HG02870 (cell line): Measurements from ENCODE around the gene SLC18A3.
A peak's percentile ranks its signal among the peaks of the same experiment; 100 is the strongest.

ENCODE experiments used
- ATAC-seq: cut with Tn5 transposase; IDR thresholded peaks from one replicate; pipeline ENCODE4 v1.9.1; 2021; ENCODE audit warnings: mild to moderate bottlenecking, moderate library complexity; ENCODE audit not compliant: unreplicated experiment

Gene SLC18A3

DNA sequence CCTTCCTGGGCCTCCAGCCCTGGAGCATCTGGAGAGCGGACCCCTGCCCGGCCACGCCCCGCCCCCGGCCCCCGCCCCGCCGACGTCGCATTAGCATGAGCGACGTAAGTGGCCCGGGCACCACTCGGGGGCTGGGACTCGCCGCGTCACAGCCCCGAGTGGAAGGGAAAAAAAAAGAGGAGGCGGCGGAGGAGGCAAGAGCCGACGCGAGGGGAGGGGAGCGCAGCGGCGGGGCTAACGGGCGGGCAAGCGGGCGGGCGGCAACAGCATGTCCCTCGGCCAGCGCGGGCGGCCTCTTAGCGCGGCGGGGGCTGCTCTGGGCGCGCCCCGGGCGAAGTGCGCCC lies at the start of gene SLC18A3:
TSS of gene SLC18A3 (plus strand) at position 197 of the 344 bp plus-strand sequence. CDS start 431 bp downstream, outside the sequence.
- ATAC-seq, result no peak

DNA sequence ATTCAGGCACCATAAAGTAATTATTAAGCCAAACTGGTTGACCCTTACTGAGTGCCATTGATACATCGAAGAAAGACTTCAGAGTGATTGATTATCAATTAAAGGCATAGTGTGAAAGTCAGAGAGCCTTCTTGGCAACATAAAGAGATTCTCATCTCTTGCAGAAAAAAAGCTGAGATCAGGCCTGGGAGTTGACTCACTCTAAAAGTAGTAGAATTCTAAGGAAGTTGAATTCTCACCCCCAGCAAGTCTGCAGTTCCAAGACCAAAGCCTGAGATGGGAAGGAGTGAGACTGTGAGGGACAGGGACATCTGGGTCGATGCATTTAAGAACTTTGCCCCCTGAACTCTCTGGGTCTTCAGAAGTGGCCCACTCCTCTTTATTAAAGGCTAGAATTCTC lies 49.6 kb upstream of the SLC18A3 start:
- ATAC-seq, result no peak

DNA sequence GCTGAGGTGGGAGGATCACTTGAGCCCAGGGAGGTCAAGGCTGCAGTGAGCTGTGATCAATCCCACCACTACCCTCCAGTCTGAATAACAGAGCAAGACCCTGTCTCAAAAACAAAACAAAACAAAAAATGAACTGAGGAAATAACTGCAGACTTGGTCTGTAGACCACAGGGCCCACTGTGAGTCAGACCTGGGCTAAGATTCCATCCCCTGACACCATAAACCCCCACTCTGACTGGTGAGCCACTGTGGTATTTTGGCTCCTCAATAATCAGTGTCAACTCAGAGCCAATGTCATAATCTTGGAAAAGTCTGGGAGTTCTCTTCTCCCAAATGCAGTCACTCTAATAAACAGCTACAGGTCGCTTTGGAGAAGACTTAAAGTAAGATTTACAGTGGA lies 47.2 kb upstream of the SLC18A3 start:
- no peak for ATAC-seq

DNA sequence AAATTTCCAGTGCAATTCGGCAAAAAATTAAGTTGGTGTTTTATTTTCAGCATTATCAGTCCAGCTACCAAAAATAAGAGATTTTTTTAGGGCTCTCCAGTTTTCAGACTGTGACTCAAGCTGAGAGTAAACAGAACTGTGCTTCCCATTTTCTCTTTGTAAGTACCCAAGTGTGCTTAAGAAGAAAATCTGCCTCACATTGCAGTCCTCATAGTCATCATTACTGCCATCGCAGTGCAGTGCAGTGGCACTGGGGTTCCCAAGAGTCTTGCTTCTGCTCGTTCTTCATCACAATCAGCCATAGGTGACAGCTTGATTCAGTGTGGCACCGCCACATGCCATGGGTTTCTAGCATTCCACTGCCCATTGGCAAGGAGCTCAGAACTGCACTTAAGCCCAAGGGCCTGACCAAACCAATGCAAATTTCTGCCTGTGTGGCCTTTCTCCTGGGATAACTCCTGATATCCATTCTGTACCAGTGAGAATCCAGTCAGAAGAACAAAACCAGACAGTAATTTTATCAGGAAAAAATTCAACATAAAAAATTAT lies 45.6 kb upstream of the SLC18A3 start:
- no peak for ATAC-seq

DNA sequence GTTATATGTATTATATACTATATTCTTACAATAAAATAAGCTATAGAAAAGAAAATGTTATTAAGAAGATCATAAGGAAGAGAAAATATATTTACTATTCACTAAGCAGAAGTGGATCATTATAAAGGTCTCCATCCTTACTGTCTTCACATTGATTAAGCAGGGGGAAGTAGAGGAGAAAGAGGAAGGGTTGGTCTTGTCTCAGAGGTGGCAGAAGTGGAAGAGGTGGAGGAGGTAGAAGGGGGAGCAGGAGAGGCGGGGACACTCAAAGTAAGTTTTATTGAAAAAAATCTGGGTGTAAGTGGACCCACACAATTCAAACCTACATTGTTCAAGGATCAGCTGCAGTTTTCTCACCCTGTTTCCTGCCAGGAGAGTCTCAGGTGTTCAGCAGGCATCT lies 42.3 kb upstream of the SLC18A3 start:
- no peak for ATAC-seq

DNA sequence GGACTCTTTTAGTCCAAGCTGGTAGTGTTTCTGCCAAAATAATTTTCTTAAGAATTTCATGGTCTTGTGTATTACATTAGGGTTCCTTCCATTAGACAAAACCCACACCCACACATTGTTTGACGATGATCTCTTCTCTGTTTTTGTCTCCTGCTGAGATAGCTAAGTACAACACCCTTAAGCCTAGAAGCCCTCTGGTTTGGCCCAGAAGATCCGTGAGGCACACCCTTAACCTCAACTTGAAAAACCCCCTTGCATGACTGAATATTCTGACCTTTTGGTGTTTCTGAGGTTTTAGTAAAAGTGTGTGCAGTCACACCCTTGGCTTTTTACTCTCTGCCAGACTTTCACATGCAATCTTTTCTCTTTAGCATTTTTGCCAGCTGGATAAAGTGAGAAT lies 41.9 kb upstream of the SLC18A3 start:
- ATAC-seq, result peak; percentile 79

DNA sequence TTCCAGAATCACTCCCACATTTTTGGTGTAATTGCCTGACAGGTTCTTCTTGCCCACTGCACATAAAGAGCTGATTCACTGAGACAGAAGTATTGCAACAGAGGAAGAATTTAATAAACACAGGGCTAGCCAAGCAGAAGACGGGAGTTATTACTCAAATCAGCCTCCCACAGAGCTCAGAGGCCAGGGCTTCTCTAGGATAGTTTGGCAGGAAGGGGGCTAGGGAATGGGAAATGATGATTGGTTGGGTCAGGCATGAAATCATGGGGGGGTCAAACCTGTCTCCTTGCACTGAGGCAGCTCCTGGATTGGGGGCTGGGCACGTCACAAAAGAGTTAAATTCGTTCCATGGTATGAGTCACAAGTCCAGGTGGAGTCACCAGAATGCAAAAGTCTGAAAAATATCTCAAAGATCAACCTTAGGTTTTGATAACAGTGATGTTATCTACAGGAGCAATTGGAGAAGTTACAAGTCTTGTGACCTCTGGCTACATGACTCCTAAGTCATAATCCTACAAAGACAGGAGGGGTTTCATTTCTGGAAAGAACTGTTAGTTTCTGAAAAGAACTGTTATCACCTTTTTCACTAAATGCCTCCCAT lies 41.0 kb upstream of the SLC18A3 start:
- no peak for ATAC-seq

DNA sequence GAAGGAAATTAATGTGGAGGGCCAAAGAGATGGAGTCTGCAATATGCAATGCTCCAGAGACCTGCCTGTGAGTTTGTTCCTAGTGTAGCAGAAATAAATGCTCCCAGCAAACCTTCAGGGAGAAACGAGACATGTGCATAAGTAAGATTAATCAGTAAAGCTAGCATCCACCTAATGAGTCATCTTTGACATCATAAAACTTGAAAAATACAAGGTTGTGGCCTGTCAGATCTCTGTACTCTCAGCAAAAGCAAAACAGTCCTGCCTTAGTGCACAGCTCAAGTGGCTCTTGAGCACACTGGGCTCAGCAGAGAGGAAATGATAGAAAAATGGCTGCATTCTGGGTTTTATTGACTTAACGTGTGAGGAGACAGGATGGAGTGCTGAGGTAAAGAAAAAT lies 38.7 kb upstream of the SLC18A3 start:
- ATAC-seq, result no peak

DNA sequence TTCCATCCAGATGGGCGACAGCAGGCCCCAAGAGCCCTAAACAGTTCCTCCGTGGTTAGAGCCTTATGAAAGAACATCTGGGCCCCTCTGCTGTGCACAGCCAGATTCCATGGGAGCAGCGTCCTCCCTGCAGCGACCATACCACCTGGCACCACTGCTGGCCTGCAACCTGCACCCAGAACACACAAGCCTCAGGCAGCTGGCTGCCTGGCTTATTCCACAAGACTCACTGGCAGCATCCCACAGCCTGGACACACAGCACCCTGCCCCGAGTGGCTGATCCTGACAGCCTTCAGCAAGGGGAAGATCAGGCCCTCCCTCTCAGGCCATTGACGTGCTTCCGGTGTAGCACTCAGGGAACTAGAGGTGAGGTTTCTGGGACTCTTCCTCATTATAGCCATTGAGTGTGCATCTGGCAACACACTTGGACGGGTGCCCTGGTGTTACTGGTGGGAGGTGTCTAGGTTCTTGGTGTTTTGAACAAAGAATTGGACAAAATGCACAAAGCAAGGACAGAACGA lies 37.5 kb upstream of the SLC18A3 start:
- no peak for ATAC-seq

DNA sequence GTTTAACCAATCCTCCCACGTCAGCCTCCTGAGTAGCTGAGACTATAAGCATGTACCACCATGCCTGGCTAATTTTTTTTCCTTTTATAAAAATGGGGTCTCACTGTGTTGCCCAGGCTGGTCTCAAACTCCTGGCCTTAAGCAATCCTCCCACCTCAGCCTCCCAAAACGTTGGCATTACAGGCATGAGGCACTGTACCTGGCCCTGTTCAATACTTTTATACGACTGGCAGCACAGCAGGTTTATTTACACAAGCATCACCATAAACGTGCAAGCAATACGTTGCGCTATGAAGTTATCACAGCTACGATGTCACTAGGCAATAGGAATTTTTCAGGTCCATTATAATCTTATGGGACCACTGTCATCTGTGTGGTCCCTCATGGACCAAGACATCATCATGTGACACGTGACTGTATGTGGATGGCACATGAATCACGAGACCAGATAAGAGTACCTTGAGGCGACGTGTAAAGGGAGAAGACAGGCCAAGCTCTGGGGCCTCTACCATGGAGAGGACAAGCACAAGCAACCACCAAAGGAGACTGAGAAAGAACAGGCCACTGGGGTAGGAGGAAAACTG lies 34.5 kb upstream of the SLC18A3 start:
- ATAC-seq, result no peak

DNA sequence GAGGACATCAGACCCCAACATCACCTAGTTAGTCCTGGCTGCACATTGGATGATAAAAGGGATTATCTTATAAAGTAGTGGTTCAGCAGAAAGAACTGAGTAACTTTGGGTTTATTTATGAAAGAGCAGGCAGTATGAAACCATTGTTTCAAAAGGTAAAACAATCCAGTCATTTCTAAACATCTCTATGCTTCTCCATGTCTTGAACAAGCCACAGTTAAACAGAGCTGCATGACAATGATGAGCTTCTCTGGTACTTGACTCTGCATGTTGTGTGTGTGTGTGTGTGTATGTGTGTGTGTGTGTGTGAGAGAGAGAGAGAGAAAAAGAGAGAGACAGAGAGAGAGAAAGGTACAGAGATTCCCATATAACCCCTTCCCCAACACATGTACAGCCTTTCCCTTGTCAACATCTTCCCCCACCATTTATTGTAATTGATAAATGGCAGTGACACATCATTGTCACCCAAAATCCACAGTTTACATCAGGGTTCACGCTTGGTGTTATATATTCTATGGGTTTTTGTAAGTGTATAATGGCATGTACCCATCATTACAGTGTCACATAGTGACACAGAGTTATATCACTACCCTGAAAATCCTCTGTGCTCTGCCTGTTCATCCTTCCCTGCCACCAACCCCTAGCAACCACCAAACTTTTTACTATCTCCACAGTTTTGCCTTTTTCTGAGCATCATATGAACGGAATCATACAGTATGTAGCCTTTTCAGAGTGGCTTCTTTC lies 32.8 kb upstream of the SLC18A3 start:
- peak; percentile 88 for ATAC-seq

DNA sequence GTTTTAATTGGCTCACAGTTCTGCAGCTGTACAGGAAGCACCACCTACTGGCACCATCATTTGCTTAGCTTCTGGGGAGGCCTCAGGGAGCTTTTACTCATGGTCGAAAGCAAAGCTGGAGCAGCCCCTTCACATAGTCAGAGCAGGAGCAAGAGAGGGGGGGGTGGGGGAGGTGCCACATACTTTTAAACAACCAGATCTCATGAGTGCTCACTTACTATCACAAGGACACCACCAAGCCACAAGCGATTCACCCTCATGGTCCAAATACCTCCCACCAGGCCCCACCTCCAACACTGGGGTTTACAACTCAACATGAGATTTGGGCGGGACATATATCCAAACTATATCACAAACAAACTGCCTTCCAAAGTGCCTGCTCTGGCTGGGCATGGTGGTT lies 31.7 kb upstream of the SLC18A3 start:
- no peak for ATAC-seq

DNA sequence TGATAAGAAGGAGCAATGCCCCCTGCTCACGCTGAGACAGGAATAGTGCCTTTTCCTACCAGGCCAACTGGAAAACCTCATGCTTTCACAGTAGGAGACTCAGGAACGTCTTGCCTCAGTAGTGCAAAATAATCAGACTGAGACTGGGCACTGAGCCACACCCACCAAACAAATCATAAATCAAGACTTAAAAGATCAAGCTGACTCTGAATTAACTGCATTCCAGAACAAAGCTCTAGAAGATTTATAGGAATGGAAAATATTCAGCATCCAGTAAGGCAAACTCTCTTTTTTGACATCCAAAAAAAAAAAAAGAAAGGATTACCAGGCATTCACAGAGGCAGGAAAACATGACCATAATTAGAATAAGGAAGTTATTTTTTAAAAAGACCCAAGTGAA lies 30.5 kb upstream of the SLC18A3 start:
- ATAC-seq, result no peak

DNA sequence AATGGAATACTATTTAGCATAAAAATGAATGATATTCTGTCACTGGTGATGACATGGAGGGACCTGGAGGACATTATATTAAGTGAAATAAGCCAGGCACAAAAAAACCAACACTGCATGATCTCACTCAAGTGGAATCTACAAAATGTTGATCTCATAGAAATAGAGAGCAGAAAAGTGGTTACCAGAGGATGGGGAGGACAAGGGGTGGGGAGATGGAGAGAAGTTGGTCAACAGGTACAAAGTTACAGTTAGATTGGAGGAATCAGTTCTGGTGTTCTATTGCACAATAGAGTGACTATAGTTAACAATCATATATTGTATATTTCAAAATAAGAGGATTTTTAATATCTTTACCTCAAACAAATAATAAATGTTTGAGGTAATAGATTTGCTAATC lies 24.7 kb upstream of the SLC18A3 start:
- no peak for ATAC-seq

DNA sequence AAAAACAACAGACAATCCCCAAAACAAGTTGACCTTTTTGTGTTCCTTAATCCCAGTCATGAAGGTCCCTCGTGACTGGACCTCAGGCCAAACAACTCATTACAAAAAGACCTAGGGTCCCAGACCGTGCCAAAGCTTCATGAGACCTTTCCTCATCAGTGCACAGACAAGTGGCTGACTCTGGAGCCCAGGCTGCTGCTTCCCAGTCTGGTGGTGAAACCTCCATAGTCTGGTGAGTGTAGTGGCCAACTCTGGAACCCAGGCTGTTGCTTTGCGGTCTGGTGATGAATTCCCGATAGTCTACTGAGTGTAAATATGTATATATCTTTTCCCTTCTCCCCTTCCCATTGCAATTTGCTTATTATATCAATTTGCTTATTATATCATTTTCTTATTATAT lies 22.1 kb upstream of the SLC18A3 start:
- no peak for ATAC-seq

DNA sequence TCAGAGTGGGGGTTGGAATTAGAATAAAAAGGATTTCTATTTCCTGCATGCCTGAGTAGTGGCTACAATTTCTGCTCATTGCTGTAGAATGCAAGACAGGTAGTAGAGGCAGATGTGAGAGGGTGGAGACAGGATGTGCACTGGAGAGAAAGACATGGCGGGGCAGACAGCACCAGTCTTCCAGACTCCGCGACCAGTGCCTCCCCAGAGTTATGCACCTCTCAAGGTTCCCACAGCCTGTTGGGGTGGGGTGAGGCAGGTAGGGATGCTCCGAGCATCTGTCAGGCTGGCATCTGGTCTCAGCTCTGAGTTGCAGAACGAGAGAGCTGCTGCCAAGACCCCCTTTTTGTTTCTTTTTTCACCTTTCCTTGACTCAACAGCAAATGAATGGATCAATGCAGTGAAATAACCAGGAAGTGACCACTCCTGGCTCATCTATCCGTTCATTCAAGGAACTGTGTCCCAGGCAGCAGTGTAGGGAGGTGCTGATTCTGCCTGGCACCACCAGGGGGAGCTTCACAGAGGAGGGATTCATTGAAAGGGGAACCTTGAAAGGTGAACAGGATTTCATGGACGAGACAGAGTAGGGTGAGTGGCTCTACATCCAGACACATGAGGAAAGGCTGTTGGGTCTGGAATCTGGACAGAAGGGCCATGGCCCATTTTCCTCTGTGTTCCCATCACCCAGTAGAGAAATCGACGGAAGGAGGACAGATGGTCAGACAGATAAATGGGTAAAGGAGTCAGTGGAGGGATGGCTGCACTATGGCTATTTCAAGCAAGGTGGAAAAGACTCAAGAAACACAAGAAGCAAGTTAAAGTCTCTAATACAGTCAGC lies 17.2 kb upstream of the SLC18A3 start:
- ATAC-seq, result peak; percentile 62

DNA sequence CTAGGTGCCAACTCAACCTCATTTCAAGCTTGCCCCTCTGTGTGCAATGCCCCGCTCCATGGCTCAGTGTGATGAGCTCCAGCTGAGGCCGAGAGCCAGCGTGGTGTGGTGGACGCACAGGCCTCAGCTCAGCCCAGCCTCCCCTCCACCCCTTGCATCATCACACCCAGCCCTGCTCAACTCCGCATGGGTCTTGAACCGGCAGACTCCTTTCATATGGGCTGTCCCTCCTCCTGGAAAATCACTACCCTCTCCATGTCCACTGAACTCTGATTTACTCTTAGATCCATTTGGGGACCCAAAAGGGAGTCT lies 16.6 kb upstream of the SLC18A3 start:
- ATAC-seq, result no peak

DNA sequence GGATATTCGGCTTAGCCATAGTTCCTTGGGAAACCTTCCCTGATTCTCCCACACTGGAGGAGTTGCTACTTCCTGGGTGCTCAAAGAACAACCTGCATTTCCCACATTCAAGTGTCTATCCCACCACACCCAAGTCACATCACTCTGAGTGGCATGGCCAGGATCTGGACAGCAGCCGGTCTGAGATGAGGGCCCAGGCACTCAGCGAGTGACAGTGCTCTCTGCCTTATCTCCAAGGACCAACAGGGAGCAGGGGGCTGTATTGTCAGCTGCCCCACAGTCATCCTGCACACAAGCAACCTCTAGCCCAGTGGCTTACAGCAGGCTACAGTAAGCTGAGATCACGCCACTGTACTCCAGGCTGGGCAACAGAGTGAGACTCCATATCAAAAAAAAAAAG lies 16.1 kb upstream of the SLC18A3 start:
- no peak for ATAC-seq

DNA sequence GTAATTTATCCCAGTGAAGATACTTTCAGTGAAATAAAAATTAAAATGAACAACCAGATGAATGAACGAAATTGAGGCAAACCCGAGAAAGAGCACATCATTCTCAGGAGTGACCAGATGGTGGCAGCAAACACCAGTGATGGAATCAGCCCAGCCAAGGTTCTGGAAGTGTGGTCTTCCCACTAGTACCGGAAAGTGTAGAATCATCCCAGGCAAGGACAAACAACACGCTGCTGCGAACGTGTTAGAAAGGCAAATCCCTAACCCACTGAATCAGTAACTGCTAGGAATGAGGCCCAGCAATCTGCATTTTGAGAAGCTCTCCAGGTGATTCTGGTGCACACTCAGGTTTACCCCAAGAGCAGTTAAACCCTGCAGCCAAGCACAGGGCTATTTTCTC lies 15.5 kb upstream of the SLC18A3 start:
- no peak for ATAC-seq

DNA sequence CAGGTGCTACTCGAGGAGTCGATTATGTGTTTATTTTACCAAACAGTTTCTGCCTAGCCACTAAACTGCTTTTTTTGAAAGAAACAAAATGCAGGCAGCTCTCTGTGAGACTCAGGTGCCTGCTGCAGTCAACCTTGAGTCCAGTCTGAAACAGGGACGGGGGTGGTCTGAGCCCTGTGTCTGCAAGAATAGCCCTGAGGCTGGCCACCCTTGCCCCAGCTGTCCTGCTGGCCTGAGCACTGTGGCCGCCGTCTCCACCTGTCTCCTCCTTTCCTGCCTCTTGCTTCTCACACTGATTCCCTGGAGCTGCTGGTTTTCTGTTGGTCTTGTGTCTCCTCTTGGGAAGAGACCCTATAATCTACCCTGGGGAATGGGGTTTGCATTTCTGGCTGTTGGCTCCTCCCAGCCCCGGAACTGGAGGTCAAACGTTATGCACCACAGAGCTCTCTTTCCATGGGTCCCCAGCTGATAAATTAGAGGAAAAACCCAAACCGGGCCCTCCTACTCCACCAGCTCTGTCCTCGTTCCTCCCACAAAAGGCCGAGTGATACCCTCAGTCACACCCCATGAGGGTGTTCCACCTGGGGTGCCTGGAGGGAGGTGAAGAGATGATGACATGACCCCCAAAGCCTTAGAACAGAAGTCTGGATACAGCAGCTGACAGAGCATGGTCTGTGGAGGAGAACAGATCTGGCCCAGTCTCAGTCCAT lies 15.0 kb upstream of the SLC18A3 start:
- ATAC-seq, result no peak
